H9 (cell line): Measurements from ENCODE around the gene DMD. TPM values are rescaled to one million over a fixed set of nuclear protein-coding genes. Genes with fewer than 3 reads are reported as not detected.

Source experiments
- DNase-seq: peaks from one replicate; pipeline ENCODE4 v3.0.0-alpha.2; 2017
- H2AFZ ChIP-seq: one replicate; pipeline ENCODE4 v1.6.1; 2013; ENCODE audit warnings: mild to moderate bottlenecking, low read length, control low read depth, moderate library complexity
- H2AK5ac ChIP-seq: 2 replicates; pipeline ENCODE4 v1.6.1; 2013; ENCODE audit warnings: low read length, control low read depth, mixed read lengths; ENCODE audit not compliant: insufficient read length
- H2BK120ac ChIP-seq: one replicate; pipeline ENCODE4 v1.6.1; 2013; ENCODE audit warnings: low read depth, mild to moderate bottlenecking, low read length, control low read depth, inconsistent platforms; ENCODE audit not compliant: poor library complexity, severe bottlenecking
- H2BK12ac ChIP-seq: 2 replicates; pipeline ENCODE4 v1.6.1; 2013; ENCODE audit warnings: low read length, control low read depth, mixed read lengths, low read depth; ENCODE audit not compliant: insufficient read length
- H2BK15ac ChIP-seq: 2 replicates; pipeline ENCODE4 v1.6.1; 2013; ENCODE audit warnings: low read depth, low read length, control low read depth
- H2BK20ac ChIP-seq: one replicate; pipeline ENCODE4 v1.6.1; 2013; ENCODE audit warnings: low read depth, mild to moderate bottlenecking, low read length, control low read depth, inconsistent platforms; ENCODE audit not compliant: poor library complexity, severe bottlenecking
- H2BK5ac ChIP-seq: 2 replicates; pipeline ENCODE4 v1.6.1; 2013; ENCODE audit warnings: low read length, control low read depth, mixed read lengths; ENCODE audit not compliant: insufficient read length
- H3K14ac ChIP-seq: 2 replicates; pipeline ENCODE4 v1.6.1; 2013; ENCODE audit warnings: low read length, control low read depth; ENCODE audit not compliant: insufficient read depth
- H3K18ac ChIP-seq: 2 replicates; pipeline ENCODE4 v1.6.1; 2013; ENCODE audit warnings: low read depth, mild to moderate bottlenecking, mixed read lengths, low read length, control low read depth; ENCODE audit not compliant: insufficient read length
- H3K23ac ChIP-seq: 2 replicates; pipeline ENCODE4 v1.6.1; 2013; ENCODE audit warnings: low read length, control low read depth, mixed read lengths, low read depth; ENCODE audit not compliant: insufficient read length
- H3K23me2 ChIP-seq: 2 replicates; pipeline ENCODE4 v1.6.1; 2013; ENCODE audit warnings: low read depth, mild to moderate bottlenecking, mixed read lengths, low read length, control low read depth; ENCODE audit not compliant: insufficient read length, poor library complexity, severe bottlenecking
- H3K27ac ChIP-seq: 2 replicates; pipeline ENCODE4 v1.5.1; 2013; ENCODE audit warnings: low read length, control low read depth, mixed read lengths, low read depth; ENCODE audit not compliant: insufficient read length
- H3K27me3 ChIP-seq: 2 replicates; pipeline ENCODE4 v1.6.1; 2013; ENCODE audit warnings: low read length, control low read depth, inconsistent platforms; ENCODE audit not compliant: insufficient read depth
- H3K4ac ChIP-seq: 2 replicates; pipeline ENCODE4 v1.6.1; 2013; ENCODE audit warnings: low read depth, mild to moderate bottlenecking, control low read depth, inconsistent platforms, low read length, moderate library complexity
- H3K4me1 ChIP-seq: 2 replicates; pipeline ENCODE4 v1.6.1; 2013; ENCODE audit warnings: low read length, control low read depth, inconsistent platforms; ENCODE audit not compliant: insufficient read depth
- H3K4me2 ChIP-seq: 2 replicates; pipeline ENCODE4 v1.6.1; 2013; ENCODE audit warnings: low read length, control low read depth, mixed read lengths; ENCODE audit not compliant: insufficient read length, insufficient read depth
- H3K56ac ChIP-seq: 2 replicates; pipeline ENCODE4 v1.6.1; 2013; ENCODE audit warnings: low read depth, mild to moderate bottlenecking, mixed read lengths, low read length, control low read depth; ENCODE audit not compliant: insufficient read length
- H3K79me1 ChIP-seq: 2 replicates; pipeline ENCODE4 v1.6.1; 2013; ENCODE audit warnings: low read depth, mild to moderate bottlenecking, moderate library complexity, low read length, control low read depth, inconsistent platforms; ENCODE audit not compliant: insufficient read depth, poor library complexity, severe bottlenecking
- H3K79me2 ChIP-seq: 2 replicates; pipeline ENCODE4 v1.6.1; 2013; ENCODE audit warnings: low read length, control low read depth, inconsistent platforms; ENCODE audit not compliant: insufficient read depth
- H3K9ac ChIP-seq: 2 replicates; pipeline ENCODE4 v1.6.1; 2013; ENCODE audit warnings: low read length, control low read depth, mixed read lengths; ENCODE audit not compliant: insufficient read length; ENCODE audit errors: extremely low read depth
- H3K9me3 ChIP-seq: one replicate; pipeline ENCODE4 v1.6.1; 2013; ENCODE audit warnings: low read depth, low read length, inconsistent platforms; ENCODE audit not compliant: control insufficient read depth
- H3T11ph ChIP-seq: one replicate; pipeline ENCODE4 v1.6.1; 2013; ENCODE audit warnings: mild to moderate bottlenecking, low read length, control low read depth, inconsistent platforms
- H4K20me1 ChIP-seq: one replicate; pipeline ENCODE4 v1.6.1; 2013; ENCODE audit not compliant: control insufficient read depth, insufficient read length, insufficient read depth
- H4K5ac ChIP-seq: 2 replicates; pipeline ENCODE4 v1.6.1; 2013; ENCODE audit warnings: low read depth, mild to moderate bottlenecking, mixed read lengths, low read length, control low read depth; ENCODE audit not compliant: insufficient read length
- H4K8ac ChIP-seq: replicated peaks from 2 replicates; pipeline ENCODE4 v1.6.1; 2013; ENCODE audit warnings: low read length, control low read depth, mixed read lengths, low read depth; ENCODE audit not compliant: insufficient read length
- H4K91ac ChIP-seq: 2 replicates; pipeline ENCODE4 v1.6.1; 2013; ENCODE audit warnings: low read depth, mild to moderate bottlenecking, moderate library complexity, mixed read lengths, low read length, control low read depth; ENCODE audit not compliant: insufficient read length
- H3K27ac Mint-ChIP-seq, 3 experiments: 2 replicates in 2 of 3; 3 replicates in 1 of 3; pipeline ENCODE4 v1.8.0; 2020 to 2021; ENCODE audit warnings: mixed read lengths in 3 of 3, mild to moderate bottlenecking in 1 of 3, moderate library complexity in 1 of 3
- H3K27me3 Mint-ChIP-seq: 2 replicates; pipeline ENCODE4 v1.8.0; 2021; ENCODE audit warnings: low read depth, mild to moderate bottlenecking, moderate library complexity, mixed read lengths
- H3K36me3 Mint-ChIP-seq, 3 experiments: 2 replicates in 2 of 3; 3 replicates in 1 of 3; pipeline ENCODE4 v1.8.0; 2020 to 2021; ENCODE audit warnings: low read depth in 3 of 3, mixed read lengths in 3 of 3; ENCODE audit not compliant: insufficient read depth in 1 of 3
- H3K4me1 Mint-ChIP-seq, 2 experiments: 2 replicates each; pipeline ENCODE4 v1.8.0; 2020; ENCODE audit warnings: mixed read lengths in 2 of 2
- H3K4me3 Mint-ChIP-seq, 2 experiments: 2 replicates in 1 of 2; 3 replicates in 1 of 2; pipeline ENCODE4 v1.8.0; 2020 to 2021; ENCODE audit warnings: mild to moderate bottlenecking in 2 of 2, mixed read lengths in 2 of 2, moderate library complexity in 1 of 2
- H3K9me3 Mint-ChIP-seq, 2 experiments: 2 replicates in 1 of 2; 3 replicates in 1 of 2; pipeline ENCODE4 v1.8.0; 2020; ENCODE audit warnings: mild to moderate bottlenecking in 2 of 2, mixed read lengths in 2 of 2, moderate library complexity in 1 of 2
- WGBS: extraction: QIAGEN DNeasy Blood & Tissue Kit; methylation state at CpG from one replicate; pipeline ENCODE4 v1.1.7; 2013; ENCODE audit warnings: missing lambda C conversion rate, low lambda C conversion rate, mixed read lengths; ENCODE audit not compliant: insufficient read length; ENCODE audit errors: extremely low coverage; 5-methylcytosine and 5-hydroxymethylcytosine counted together
- total RNA-seq: library from RNA; stranded (reverse); gene quantifications from 2 replicates; pipeline ENCODE4 v1.2.1, GENCODE V29; 2021
- TF ChIP-seq, protein P1 (sequence below): fragments of 200-600 bp; sonication (generic); conservative IDR thresholded peaks from 3 replicates; pipeline ENCODE4 v1.8.0; 2021; ENCODE audit warnings: antibody characterized with exemption, mild to moderate bottlenecking

DMD gene
- total RNA-seq, 1 experiment from 2014 or later: 3.8 TPM

DNA sequence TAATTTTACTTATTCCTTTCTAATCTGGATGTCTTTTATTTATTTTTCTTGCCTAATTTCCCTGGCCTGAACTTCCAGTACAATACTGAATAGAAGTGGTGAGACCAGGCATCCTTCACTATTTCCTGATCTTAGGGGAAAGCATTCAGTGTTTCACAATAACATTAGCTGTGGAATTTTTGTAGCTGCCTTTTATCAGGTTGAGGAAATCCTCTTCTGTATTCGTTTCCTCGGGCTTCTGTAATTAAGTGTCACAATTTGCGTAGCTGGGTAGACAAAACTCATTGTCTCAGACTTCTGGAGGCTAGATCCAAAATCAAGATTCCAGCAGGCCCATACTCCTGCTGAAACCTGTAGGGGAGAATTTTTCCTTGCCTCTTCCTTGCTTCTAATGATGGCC is 1541.1 kb downstream of the DMD start:
- no peak overlapping the region for H3K23ac ChIP-seq
- H3K27ac Mint-ChIP-seq: no peak overlapping the region

More for the DNA sequence above, 1541.1 kb downstream of the DMD start:
- Mint-ChIP-seq H3K27me3 (no peaks in the 10 kb centered on the region), H3K36me3 (peaks cover 2 to 7% (median 4%) of the 10 kb centered on the region in 3 experiments; a peak in 5 of 7 replicates), H3K4me3 (no peak overlapping the region), H3K4me1 (no peaks in the 10 kb centered on the region), H3K9me3 (peaks cover 37 to 57% of the 10 kb centered on the region in 2 experiments)
- no peak for DNase-seq
- Histone ChIP-seq H3K4me2 (no peak overlapping the region), H3K79me2 (no peaks in the 10 kb centered on the region), H2AFZ (no peak overlapping the region), H4K20me1 (no peaks in the 10 kb centered on the region), H3K14ac (no peak overlapping the region), H3T11ph (no peak overlapping the region), H3K18ac (no peak overlapping the region), H2BK5ac (no peak overlapping the region), H3K27ac (no peak overlapping the region), H3K79me1 (no peaks in the 10 kb centered on the region), H2AK5ac (no peak overlapping the region), H2BK20ac (no peak overlapping the region), H2BK15ac (no peak overlapping the region), H2BK12ac (no peak overlapping the region), H3K23me2 (no peaks in the 10 kb centered on the region), H4K5ac (no peak overlapping the region), H4K8ac (no peak overlapping the region), H3K9me3 (no peaks in the 10 kb centered on the region), H3K56ac (no peak overlapping the region), H4K91ac (no peak overlapping the region), H3K4me1 (no peaks in the 10 kb centered on the region), H2BK120ac (no peak overlapping the region), H3K27me3 (no peaks in the 10 kb centered on the region), H3K4ac (no peak overlapping the region), H3K9ac (no peak overlapping the region)
- no CpG with 5 or more reads among the region's 3 CpGs for WGBS
- TF ChIP-seq, protein P1, sequence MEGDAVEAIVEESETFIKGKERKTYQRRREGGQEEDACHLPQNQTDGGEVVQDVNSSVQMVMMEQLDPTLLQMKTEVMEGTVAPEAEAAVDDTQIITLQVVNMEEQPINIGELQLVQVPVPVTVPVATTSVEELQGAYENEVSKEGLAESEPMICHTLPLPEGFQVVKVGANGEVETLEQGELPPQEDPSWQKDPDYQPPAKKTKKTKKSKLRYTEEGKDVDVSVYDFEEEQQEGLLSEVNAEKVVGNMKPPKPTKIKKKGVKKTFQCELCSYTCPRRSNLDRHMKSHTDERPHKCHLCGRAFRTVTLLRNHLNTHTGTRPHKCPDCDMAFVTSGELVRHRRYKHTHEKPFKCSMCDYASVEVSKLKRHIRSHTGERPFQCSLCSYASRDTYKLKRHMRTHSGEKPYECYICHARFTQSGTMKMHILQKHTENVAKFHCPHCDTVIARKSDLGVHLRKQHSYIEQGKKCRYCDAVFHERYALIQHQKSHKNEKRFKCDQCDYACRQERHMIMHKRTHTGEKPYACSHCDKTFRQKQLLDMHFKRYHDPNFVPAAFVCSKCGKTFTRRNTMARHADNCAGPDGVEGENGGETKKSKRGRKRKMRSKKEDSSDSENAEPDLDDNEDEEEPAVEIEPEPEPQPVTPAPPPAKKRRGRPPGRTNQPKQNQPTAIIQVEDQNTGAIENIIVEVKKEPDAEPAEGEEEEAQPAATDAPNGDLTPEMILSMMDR: no peak
